HG02943 (cell line): ENCODE measurements around the gene MGA.

ENCODE experiments used
- ATAC-seq: cut with Tn5 transposase; IDR thresholded peaks from one replicate; pipeline ENCODE4 v1.9.1; 2021; ENCODE audit warnings: mild to moderate bottlenecking, low read depth, moderate library complexity; ENCODE audit not compliant: unreplicated experiment

The MGA gene

DNA sequence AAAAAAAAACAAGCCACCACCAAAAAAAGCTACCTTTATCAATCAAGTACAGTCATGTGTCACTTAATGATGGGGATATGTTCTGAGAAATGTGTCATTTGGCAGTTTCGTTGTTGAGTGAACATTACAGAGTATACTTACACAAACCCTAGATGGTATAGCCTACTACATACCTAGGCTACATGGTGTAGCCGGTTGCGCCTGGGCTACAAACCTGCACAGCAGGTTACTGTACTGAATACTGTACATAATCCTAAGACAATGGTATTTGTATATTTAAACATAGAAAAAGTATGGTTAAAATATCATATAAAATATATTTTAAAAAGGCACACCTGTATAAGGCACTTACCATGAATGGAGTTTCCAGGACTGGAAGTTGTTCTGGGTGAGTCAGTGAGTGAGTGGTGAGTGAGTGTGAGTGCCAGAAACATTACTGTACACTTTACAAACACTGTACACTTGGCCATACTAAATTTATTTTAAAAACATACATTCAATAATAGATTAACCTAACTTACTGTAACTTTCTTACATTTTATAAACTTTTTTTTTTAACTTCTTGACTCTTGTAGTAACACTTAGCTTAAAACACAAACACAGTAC is 141.7 kb downstream of the MGA start:
- ATAC-seq = no peak

- ATAC-seq = no peak
These were observed 144.2 kb downstream of the MGA start for GRCh38 chr15:41804361-41804760.

GRCh38 chr15:41804916-41805666 is 144.9 kb downstream of the MGA start:
- ATAC-seq = no peak

DNA sequence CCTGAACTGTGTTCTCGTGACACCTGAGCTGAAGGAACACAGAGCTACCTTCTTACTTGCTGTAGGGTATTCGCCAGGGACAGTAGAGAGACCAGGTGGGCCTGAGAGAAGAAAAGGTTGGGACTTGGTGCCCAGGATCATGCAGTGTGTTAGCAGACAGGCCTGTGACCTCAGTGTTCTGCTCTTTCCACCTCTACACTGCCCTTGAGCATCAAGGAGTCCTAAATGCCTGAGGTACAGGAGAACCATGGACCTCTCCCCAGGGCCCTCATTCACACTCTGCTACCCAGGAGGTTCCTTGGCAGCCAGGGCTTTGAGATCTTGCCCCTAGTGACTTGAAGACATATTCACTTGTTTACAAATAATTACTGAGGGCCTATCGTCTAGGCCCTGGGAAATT is 145.5 kb downstream of the MGA start:
- ATAC-seq = no peak

GRCh38 chr15:41806291-41807181 is 146.3 kb downstream of the MGA start:
- ATAC-seq = no peak

DNA sequence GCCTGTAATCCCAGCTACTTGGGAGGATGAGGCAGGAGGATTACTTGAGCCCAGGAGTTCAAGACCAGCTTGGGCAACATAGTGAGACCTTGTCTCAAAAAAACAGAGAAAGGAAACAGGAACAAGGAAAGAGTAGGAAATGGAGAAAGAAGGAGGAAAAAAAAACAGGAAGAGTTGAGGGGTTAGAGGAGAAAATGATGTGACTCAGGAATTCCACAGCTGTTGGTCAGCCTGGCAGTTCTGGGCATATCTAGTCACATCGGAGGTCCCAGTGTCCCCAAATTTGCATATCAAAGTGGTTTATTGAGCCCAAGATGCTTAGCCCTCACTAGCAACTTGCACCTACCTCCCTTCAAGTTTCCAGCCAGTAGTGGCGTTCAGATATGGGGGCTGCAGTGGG is 148.9 kb downstream of the MGA start:
- ATAC-seq = no peak

- no peak for ATAC-seq
These were observed 149.5 kb downstream of the MGA start for GRCh38 chr15:41809526-41810220.

DNA sequence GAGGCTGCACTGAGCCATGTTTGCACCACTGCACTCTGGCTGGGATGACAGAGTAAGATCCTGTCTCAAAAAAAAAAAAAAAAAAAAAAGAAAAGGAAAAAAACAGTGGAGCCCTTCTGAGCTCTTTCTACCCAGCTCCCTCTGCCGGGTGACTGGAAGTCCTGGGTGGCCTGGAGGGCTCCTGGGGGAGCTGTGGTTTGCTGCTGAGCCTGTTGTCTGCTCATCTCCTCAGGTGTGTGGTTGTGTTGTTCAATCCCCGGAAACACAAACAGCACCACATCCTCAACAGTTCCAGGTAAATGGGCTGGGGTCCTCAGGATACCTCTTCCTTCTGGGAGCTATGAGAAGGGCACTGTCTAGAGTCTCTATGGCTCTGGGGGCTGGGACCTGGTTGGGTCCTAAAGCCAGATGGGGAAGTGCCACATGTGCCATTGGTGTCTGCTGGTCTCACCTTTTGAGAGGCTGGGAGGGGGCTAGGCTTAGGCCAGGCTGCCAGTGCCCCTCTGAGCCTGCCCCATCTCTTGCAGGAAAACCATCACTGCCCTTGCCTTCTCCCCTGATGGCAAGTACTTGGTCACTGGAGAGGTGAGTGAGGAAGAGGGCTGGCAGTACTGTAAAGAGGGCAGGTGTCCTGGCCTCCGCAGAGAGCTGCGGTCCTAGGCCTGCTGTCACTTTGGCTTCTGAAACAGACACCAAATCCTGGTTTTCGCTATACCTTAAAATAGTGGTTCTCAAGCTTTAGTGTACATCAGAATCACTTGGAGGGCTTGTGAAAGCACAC is 150.6 kb downstream of the MGA start:
- ATAC-seq = no peak

DNA sequence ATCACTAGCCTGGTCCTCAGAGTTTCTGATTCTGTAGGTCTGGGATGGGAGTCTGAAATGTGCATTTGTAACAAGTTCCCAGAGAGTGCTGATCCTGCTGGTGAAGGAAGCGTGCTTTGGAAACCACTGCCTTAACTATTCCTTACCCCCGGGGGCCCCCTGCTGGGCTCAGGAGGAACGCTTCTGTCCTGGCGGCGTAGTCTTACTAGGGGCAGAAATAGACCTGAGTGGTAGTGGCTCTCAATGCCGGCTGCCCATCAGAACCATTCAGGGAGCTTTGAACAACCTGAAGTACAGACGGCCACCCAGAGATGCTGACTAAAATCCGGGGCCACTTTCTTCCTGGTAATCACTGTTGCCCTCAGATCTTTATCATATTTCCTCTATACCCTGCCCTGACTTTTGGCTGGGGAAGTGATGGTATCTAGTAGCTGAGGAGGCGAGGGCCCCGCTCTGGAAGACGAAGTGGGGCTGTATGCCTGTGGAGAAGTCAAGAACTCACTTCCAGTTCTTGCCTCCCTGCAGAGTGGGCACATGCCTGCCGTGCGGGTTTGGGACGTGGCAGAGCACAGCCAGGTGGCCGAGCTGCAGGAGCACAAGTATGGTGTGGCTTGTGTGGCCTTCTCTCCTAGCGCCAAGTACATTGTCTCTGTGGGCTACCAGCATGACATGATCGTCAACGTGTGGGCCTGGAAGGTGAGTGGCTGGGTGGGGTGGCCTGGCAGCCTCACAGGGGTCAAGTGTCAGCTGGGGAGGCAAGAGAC is 151.4 kb downstream of the MGA start:
- no peak for ATAC-seq

- ATAC-seq = no peak
These were observed 152.7 kb downstream of the MGA start for GRCh38 chr15:41812820-41813375.

GRCh38 chr15:41813426-41813825 is 153.2 kb downstream of the MGA start:
- no peak for ATAC-seq

GRCh38 chr15:41814534-41814933 is 154.3 kb downstream of the MGA start:
- ATAC-seq = no peak

DNA sequence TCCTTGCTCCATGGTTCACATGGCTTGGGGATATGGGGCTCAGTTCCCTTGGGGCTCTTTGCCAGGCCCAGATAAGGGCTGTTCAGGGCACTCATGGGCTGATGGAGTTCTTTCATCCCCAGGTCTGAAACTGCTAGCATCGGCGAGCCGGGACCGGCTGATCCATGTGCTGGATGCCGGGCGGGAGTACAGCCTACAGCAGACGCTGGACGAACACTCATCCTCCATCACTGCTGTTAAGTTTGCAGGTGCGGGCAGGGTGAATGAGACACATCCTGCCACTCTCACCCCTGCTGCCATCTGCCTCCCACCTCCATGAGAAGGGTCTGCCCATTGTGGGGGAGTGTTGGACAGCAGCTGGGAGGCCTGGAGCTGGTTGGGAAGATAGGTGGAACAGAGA is 156.6 kb downstream of the MGA start:
- no peak for ATAC-seq

DNA sequence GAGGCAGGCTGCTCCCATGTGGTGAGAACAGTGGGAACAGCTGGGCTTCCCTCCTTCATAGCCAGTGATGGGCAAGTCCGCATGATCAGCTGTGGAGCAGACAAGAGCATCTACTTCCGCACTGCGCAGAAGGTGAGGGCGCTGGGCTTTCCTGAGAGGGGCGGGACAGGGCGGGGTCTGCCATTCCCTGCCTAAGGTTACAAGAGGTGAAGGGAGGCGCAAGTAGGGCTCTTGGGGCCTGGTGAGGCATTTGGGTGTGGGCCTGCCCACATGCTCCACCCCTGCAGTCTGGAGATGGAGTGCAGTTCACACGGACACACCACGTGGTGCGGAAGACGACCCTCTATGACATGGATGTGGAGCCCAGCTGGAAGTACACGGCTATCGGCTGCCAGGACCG is 157.1 kb downstream of the MGA start:
- no peak for ATAC-seq

DNA sequence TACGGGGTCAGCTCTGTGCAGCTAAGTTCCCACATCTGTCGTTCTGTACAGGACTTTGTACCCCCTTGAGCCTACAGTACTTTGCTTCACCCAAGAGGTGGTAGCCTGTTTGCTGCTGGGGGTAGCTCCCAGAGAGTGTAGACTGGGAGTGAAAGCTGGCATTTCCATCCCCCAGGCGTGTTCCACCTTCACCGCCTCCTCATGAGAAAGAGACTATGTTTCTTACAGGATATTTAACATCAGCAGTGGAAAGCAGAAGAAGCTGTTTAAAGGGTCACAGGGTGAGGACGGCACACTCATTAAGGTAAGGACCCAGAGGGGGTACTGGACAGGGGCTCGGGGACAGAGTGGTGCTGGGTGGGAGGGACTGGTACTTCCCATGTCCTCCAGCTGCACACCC is 157.6 kb downstream of the MGA start:
- ATAC-seq = no peak

- ATAC-seq = no peak
These were observed 159.3 kb downstream of the MGA start for GRCh38 chr15:41819455-41820050.

DNA sequence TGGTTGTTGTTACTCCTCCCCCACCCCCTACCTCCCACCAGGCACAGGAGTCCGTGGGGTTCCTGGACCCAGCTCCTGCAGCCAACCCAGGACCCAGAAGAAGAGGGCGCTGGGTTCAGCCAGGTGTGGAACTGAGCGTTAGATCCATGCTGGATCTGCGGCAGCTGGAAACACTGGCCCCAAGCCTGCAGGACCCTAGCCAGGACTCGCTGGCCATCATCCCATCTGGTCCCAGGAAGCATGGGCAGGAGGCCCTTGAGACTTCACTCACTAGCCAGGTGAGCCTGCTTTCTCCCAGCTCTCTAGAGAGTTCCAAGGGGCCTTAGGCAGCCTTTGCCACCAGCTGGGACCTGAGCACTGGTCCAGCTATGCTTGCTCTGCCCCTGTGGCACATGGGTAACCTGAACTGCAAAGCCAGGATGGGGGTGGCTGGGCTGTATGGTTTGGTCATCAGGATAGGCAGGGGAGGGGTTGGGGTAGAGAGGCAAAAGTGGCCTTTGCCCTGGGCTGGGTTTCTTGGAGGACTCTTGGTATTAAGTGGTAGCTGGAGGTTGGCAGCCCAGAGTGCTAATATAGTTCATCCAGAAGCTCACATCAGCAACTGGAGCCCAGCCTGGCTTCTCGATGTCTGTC is 160.7 kb downstream of the MGA start:
- no peak for ATAC-seq

GRCh38 chr15:41821831-41822230 is 161.6 kb downstream of the MGA start:
- no peak for ATAC-seq
